Kidney epithelial cell (primary cell): ENCODE measurements around the gene SBK3. TPM values are rescaled to one million over a fixed set of nuclear protein-coding genes. Genes with fewer than 3 reads are reported as not detected.

Source experiments
- DNase-seq: peaks from one replicate; pipeline ENCODE4 v3.0.0-alpha.2; 2010; ENCODE audit warnings: low read depth
- H3K27me3 ChIP-seq: 2 replicates; pipeline ENCODE4 v1.6.0; 2011; ENCODE audit warnings: low read length; ENCODE audit not compliant: control insufficient read depth, insufficient read depth
- H3K36me3 ChIP-seq: 2 replicates; pipeline ENCODE4 v1.5.1; 2011; ENCODE audit warnings: low read length; ENCODE audit not compliant: control insufficient read depth, insufficient read depth
- H3K4me3 ChIP-seq: 2 replicates; pipeline ENCODE4 v1.5.1; 2011; ENCODE audit warnings: low read depth, mild to moderate bottlenecking, control low read depth, low read length
- CTCF ChIP-seq: IDR thresholded peaks from 2 replicates; pipeline ENCODE4 v1.5.1; 2011; ENCODE audit warnings: mild to moderate bottlenecking, moderate library complexity, low read length, control low read depth, inconsistent platforms; ENCODE audit not compliant: insufficient read depth, poor library complexity, severe bottlenecking
- total RNA-seq: library from RNA; depleted of rRNA; stranded (reverse); fragments of >200 nt; gene quantifications from 2 replicates; pipeline ENCODE4 v1.2.3, GENCODE V29; 2015

Gene SBK3
- total RNA-seq, 1 donor from 2014 or later: 0.33 TPM

GRCh38 chr19:55581823-55582223, 36.5 kb upstream of the SBK3 start:
- Histone ChIP-seq H3K36me3 (no peaks in the 10 kb centered on the region), H3K4me3 (no peak overlapping the region), H3K27me3 (no peaks in the 10 kb centered on the region)
- peak; percentile 82 for DNase-seq
- no peak for TF ChIP-seq CTCF

GRCh38 chr19:55581145-55581822, 35.9 kb upstream of the SBK3 start:
- no peaks in the 10 kb centered on the region for H3K36me3 ChIP-seq
- no peaks in the 10 kb centered on the region for H3K27me3 ChIP-seq
- peak overlapping the region; percentile 90 for H3K4me3 ChIP-seq
- no peak for TF ChIP-seq CTCF
- no peak for DNase-seq

GRCh38 chr19:55580628-55581144, 35.3 kb upstream of the SBK3 start, which contains the start of gene ZNF579:
TSS of gene ZNF579 (minus strand) at chr19:55580848. CDS start at chr19:55579639, 1,209 bp downstream.
- H3K4me3 ChIP-seq: peak within 1 kb of the TSS; percentile 90
- no peak for DNase-seq
- TF ChIP-seq CTCF: no peak
- no peaks in the 10 kb centered on the region for H3K36me3 ChIP-seq
- no peaks in the 10 kb centered on the region for H3K27me3 ChIP-seq

- Histone ChIP-seq H3K27me3 (no peaks in the 10 kb centered on the region), H3K36me3 (no peaks in the 10 kb centered on the region), H3K4me3 (peak overlapping the region; percentile 90)
- no peak for TF ChIP-seq CTCF
- DNase-seq: no peak
Observed at GRCh38 chr19:55579766-55580621, 34.7 kb upstream of the SBK3 start.

GRCh38 chr19:55578761-55579747, 33.7 kb upstream of the SBK3 start:
- Histone ChIP-seq H3K4me3 (peak overlapping the region; percentile 90), H3K36me3 (no peaks in the 10 kb centered on the region), H3K27me3 (no peaks in the 10 kb centered on the region)
- no peak for TF ChIP-seq CTCF
- no peak for DNase-seq
